NCI-H1694 treated with DMSO at 0.1 percent for 48 hours (cell line): ENCODE data around the gene CDC42EP2.

Experiments
- DNase-seq: peaks from one replicate; lab custom pipeline; 2025; lab: John Stamatoyannopoulos, UW

Gene CDC42EP2

DNA sequence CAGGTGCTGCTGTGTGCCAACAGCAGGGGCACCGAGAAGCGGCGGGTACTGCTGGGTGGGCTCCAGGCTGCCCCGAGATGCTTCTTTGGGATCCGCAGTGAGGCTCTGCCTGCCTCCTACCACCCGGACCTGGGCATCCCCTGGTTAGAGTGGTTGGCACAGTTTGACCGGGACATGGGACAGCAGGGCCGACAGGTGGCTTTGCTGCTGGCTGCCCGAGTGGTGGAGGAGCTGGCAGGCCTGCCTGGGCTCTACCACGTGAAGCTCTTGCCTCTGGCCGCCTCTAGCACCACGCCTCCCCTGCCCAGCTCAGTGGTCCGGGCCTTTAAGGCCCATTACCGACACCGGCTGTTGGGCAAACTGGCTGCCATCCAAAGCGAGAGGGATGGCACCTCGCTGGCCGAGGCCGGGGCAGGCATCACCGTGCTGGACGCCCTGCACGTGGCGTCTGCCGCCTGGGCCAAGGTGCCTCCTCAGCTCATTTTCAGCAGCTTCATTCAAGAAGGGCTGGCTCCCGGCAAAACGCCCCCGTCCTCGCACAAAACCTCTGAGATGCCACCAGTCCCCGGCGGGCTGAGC lies 41.8 kb downstream of the CDC42EP2 start:
- DNase-seq, result no peak

DNA sequence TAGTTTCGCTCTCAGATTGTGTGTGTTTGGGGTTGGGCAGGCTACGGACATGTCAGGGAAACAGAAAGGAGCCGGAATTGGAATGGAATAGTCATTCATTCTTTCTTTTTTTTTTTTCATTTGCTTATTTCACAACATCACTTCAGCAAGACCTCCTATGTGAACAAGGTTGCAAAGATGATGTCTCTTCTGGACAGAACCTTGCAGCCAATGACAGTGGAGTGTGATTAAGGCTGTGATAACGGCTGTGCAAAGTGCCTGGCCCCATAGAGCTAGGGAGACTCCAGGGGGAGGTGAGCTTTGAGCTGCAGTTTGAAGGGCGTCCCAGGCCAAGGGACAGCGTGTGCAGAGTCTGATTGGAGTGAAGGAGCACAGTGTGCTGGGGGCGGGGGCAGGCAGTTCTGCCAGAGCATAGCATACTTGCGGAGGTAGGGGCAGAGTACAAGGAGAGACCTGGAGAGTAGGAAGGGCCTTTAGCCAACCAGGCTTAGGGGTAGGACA lies 43.2 kb downstream of the CDC42EP2 start:
- DNase-seq, result no peak

DNA sequence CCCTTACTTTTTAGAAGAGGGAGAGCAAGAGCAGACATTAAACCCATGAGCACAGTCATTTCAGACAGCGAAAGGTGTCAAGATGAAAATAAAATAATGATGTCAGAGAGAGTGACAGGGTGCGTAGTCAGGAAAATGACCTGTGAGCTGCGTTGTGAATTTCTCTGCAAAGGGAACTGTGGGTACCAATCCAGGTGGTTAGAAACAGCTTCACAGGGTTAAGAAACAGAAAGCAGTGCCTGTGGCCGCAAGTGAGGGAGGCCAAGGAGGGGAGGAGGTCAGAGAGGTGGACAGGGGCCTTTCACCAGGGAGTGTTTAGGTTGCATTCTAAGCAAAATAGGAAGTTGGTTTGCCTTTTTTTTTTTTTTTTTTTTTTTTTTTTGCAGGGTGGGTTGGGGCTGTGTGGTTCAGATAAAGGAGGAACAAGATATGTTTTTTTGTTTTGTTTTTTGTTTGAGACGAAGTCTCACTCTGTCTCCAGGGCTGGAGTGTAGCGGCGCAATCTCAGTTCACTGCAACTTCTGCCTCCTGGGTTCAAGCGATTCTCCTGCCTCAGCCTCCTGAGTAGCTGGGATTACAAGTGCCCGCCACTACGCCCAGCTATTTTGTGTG lies 47.8 kb downstream of the CDC42EP2 start:
- DNase-seq, result no peak

- DNase-seq, result no peak
Measured at GRCh38 chr11:65362966-65363365, 48.3 kb downstream of the CDC42EP2 start.

GRCh38 chr11:65363770-65364169 lies 49.1 kb downstream of the CDC42EP2 start:
- DNase-seq, result no peak

DNA sequence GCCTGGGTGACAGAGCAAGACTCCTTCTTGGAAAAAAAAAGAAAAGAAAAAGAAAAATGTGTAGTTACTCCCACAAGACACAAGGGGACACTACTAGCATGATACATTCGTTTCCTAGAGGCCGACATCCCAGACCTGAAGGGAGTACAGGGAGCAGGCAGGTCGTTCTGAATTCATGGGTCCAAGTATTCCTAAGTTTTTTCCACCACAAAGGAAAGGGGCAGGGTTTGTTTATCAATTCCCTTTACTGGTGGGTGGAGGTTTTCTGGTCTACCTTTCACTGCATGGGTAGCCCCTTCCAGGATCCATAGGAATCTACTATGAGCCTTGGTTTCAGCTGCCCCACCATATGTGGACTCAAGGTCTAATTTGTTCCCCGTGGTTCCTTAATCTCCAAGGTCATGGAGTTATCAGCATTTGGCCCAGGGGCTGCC lies 51.7 kb downstream of the CDC42EP2 start:
- DNase-seq, result peak; percentile 76

DNA sequence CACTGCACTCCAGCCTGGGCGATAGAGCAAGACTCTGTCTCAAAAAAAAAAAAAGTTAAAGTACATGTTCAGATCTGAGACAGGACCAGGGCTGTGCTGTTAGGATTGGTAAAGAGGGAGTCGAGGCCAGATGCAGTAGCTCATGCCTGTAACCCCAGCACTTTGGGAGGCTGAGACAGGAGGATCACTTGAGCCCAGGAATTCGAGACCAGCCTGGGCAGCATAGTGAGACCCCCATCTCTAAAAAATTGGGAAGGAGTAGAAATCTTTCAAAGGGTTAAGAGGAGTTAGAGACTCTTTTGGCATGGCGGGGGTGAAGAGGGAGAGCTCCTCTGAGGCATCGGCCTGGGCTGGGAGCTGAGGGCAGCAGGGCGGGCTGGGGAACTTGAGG lies 56.0 kb downstream of the CDC42EP2 start:
- no peak for DNase-seq
